IMR-90 (cell line): Measurements from ENCODE around the gene CENPP. TPM values are rescaled to one million over a fixed set of nuclear protein-coding genes. Genes with fewer than 3 reads are reported as not detected.

ENCODE experiments used
- ATAC-seq: fragments of 200-7000 bp; cut with Tn5 transposase; 2 replicates; pipeline ENCODE4 v1.9.1; 2020; ENCODE audit warnings: low read depth, mild to moderate bottlenecking, moderate library complexity
- BruUV-seq: library from RNA; stranded (reverse); fragments of 400-500 nt; replicated peaks from 2 replicates; lab custom pipeline; 2021; lab: Mats Ljungman, UMichigan
- CTCF ChIA-PET: fragments of 300-600 bp; formaldehyde crosslinking; extraction: SDS; loops from one replicate; lab custom pipeline; 2021; ENCODE audit warnings: antibody characterized with exemption; lab: Yijun Ruan, JAX
- POLR2A ChIA-PET: fragments of 300-600 bp; sonication (Branson Sonifier 250); formaldehyde crosslinking; loops from one replicate; lab custom pipeline; 2022; ENCODE audit warnings: antibody characterized with exemption; ENCODE audit not compliant: unreplicated experiment; lab: Charles Lee
- DNase-seq: peaks from one replicate; pipeline ENCODE4 v3.0.0; 2013
- H2AFZ ChIP-seq: replicated peaks from 2 replicates; pipeline ENCODE3; 2013; ENCODE audit warnings: low read length, mild to moderate bottlenecking; ENCODE audit not compliant: poor library complexity
- H2AK5ac ChIP-seq: 2 replicates; pipeline ENCODE4 v1.6.1; 2013; ENCODE audit warnings: low read depth, low read length, inconsistent platforms
- H2AK9ac ChIP-seq: replicated peaks from 2 replicates; pipeline ENCODE3; 2013; ENCODE audit warnings: mild to moderate bottlenecking, low read depth, low read length, moderate library complexity; ENCODE audit not compliant: poor library complexity
- H2BK120ac ChIP-seq: 2 replicates; pipeline ENCODE4 v1.6.1; 2013; ENCODE audit warnings: low read depth, low read length, inconsistent platforms
- H2BK15ac ChIP-seq: 3 replicates; pipeline ENCODE4 v1.6.1; 2013; ENCODE audit warnings: low read depth, low read length, inconsistent platforms
- H2BK20ac ChIP-seq: 2 replicates; pipeline ENCODE4 v1.6.1; 2013; ENCODE audit warnings: low read depth, mild to moderate bottlenecking, inconsistent platforms, low read length, moderate library complexity
- H2BK5ac ChIP-seq: 2 replicates; pipeline ENCODE4 v1.6.1; 2013; ENCODE audit warnings: mild to moderate bottlenecking, low read depth, low read length, inconsistent platforms; ENCODE audit not compliant: poor library complexity, severe bottlenecking
- H3K14ac ChIP-seq: replicated peaks from 2 replicates; pipeline ENCODE4 v1.6.1; 2013; ENCODE audit warnings: low read depth, low read length, inconsistent platforms
- H3K18ac ChIP-seq: 2 replicates; pipeline ENCODE4 v1.6.1; 2013; ENCODE audit warnings: low read depth, low read length, control low read depth
- H3K23ac ChIP-seq: 2 replicates; pipeline ENCODE4 v1.6.1; 2013; ENCODE audit warnings: low read depth, low read length, inconsistent platforms
- H3K27ac ChIP-seq: 2 replicates; pipeline ENCODE4 v1.5.1; 2013; ENCODE audit warnings: mild to moderate bottlenecking, control low read depth, low read length; ENCODE audit not compliant: insufficient read depth
- H3K27me3 ChIP-seq: 2 replicates; pipeline ENCODE4 v1.6.1; 2013; ENCODE audit warnings: low read length; ENCODE audit not compliant: control insufficient read depth, insufficient read depth
- H3K36me3 ChIP-seq: 2 replicates; pipeline ENCODE4 v1.6.1; 2013; ENCODE audit warnings: low read length, mixed read lengths; ENCODE audit not compliant: control insufficient read depth, insufficient read depth
- H3K4ac ChIP-seq: 2 replicates; pipeline ENCODE4 v1.6.1; 2013; ENCODE audit warnings: low read depth, low read length, inconsistent platforms
- H3K4me1 ChIP-seq: 2 replicates; pipeline ENCODE4 v1.6.1; 2013; ENCODE audit warnings: low read length, mixed read lengths; ENCODE audit not compliant: control insufficient read depth, insufficient read depth
- H3K4me2 ChIP-seq: 2 replicates; pipeline ENCODE4 v1.6.1; 2013; ENCODE audit warnings: low read depth, mild to moderate bottlenecking, control low read depth, low read length, moderate library complexity
- H3K4me3 ChIP-seq: 2 replicates; pipeline ENCODE4 v1.5.1; 2013; ENCODE audit warnings: low read depth, mild to moderate bottlenecking, control low read depth, low read length, moderate library complexity; ENCODE audit not compliant: insufficient read depth
- H3K56ac ChIP-seq: 2 replicates; pipeline ENCODE4 v1.6.1; 2013; ENCODE audit warnings: low read length, inconsistent platforms; ENCODE audit not compliant: insufficient read depth; ENCODE audit errors: extremely low read depth
- H3K79me1 ChIP-seq, 2 experiments: 2 replicates each; pipeline ENCODE4 v1.6.1; 2013; ENCODE audit warnings: low read length in 2 of 2, inconsistent platforms in 1 of 2, low read depth in 1 of 2
- H3K9ac ChIP-seq: 2 replicates; pipeline ENCODE4 v1.6.1; 2013; ENCODE audit warnings: low read depth, low read length, control low read depth
- H3K9me1 ChIP-seq: 2 replicates; pipeline ENCODE4 v1.6.1; 2013; ENCODE audit warnings: low read length, inconsistent platforms; ENCODE audit not compliant: insufficient read depth
- H3K9me3 ChIP-seq: 2 replicates; pipeline ENCODE4 v1.6.1; 2013; ENCODE audit warnings: low read length; ENCODE audit not compliant: control insufficient read depth, insufficient read depth
- H4K20me1 ChIP-seq: 2 replicates; pipeline ENCODE4 v1.6.1; 2013; ENCODE audit warnings: low read length, inconsistent platforms; ENCODE audit not compliant: insufficient read depth
- H4K5ac ChIP-seq: 2 replicates; pipeline ENCODE4 v1.6.1; 2013; ENCODE audit warnings: mild to moderate bottlenecking, low read depth, low read length, control low read depth
- H4K8ac ChIP-seq, 2 experiments: 2 replicates each; pipeline ENCODE4 v1.6.1; 2013; ENCODE audit warnings: low read depth in 2 of 2, low read length in 2 of 2, control low read depth in 1 of 2, inconsistent platforms in 1 of 2
- H4K91ac ChIP-seq: 2 replicates; pipeline ENCODE4 v1.6.1; 2013; ENCODE audit warnings: low read depth, low read length, inconsistent platforms; ENCODE audit not compliant: insufficient read depth
- CTCF ChIP-seq: conservative IDR thresholded peaks from 2 replicates; pipeline ENCODE4 v1.5.1; 2012; ENCODE audit warnings: mild to moderate bottlenecking, low read depth, low read length, improper control_type of control experiment
- FOS ChIP-seq: fragments of 150-350 bp; IDR thresholded peaks from 2 replicates; pipeline ENCODE4 v1.6.1; 2016; ENCODE audit warnings: low read depth, low read length
- POLR2A ChIP-seq: IDR thresholded peaks from 2 replicates; pipeline ENCODE4 v1.6.1; 2012; ENCODE audit warnings: mild to moderate bottlenecking, low read depth, low read length
- WGBS, 2 experiments: methylation state at CpG; one replicate each; pipeline versions ENCODE4 v1.1.5 to v1.1.7; 2013; ENCODE audit warnings: missing lambda C conversion rate in 2 of 2; ENCODE audit not compliant: insufficient read length in 1 of 2; ENCODE audit errors: extremely low coverage in 2 of 2; 5-methylcytosine and 5-hydroxymethylcytosine counted together
- dilution Hi-C: fragments of 300-500 bp; cut with HindIII; formaldehyde crosslinking; loops from one replicate; pipeline ENCODE4 v1.14.3; 2018; ENCODE audit warnings: low sequenced_read_pairs; ENCODE audit not compliant: unreplicated experiment
- in situ Hi-C: fragments of 300-500 bp; cut with MboI; formaldehyde crosslinking; loops from 3 replicates; pipeline ENCODE4 v1.14.3; 2019; ENCODE audit warnings: low sequenced_read_pairs, inconsistent platforms, mixed read lengths
- intact Hi-C: fragments of 100-400 bp; cut with micrococcal nuclease; formaldehyde crosslinking; loops from 2 replicates; pipeline ENCODE4 v1.10.0; 2022
- polyA plus RNA-seq, 3 experiments: library from polyadenylated mRNA; depleted of rRNA; stranded (reverse); fragments of >200 nt; gene quantifications; 2 replicates each; pipeline ENCODE4 v1.2.3, GENCODE V29; 2012; ENCODE audit warnings: low replicate concordance in 1 of 3
- total RNA-seq: library from RNA; depleted of rRNA; stranded (reverse); fragments of >200 nt; gene quantifications from 2 replicates; pipeline ENCODE4 v1.2.3, GENCODE V29; 2012

CENPP gene
- total and polyA plus RNA-seq, 2 of the 4 experiments (the other 2 are of a cell fraction), result 1.4 to 2.0 TPM

GRCh38 chr9:92663951-92664350 lies 338.2 kb downstream of the CENPP start:
- Histone ChIP-seq H4K8ac (no peak overlapping the region), H4K20me1 (peaks cover 82% of the 10 kb centered on the region), H3K27ac (no peak overlapping the region), H3K4me3 (no peak overlapping the region), H3K14ac (no peak overlapping the region), H2AK9ac (no peak overlapping the region), H4K5ac (no peak overlapping the region), H2BK5ac (no peak overlapping the region), H3K9ac (no peak overlapping the region), H3K79me1 (peaks cover 38 to 89% of the 10 kb centered on the region in 2 experiments), H3K9me1 (peaks cover 21% of the 10 kb centered on the region; the same call in 1 of the 2 replicates), H3K36me3 (peaks cover 9% of the 10 kb centered on the region), H3K18ac (no peak overlapping the region), H3K4me2 (no peak overlapping the region), H3K27me3 (no peaks in the 10 kb centered on the region), H3K4me1 (peaks cover 13% of the 10 kb centered on the region), H3K23ac (no peak overlapping the region), H2BK120ac (no peak overlapping the region), H3K9me3 (no peaks in the 10 kb centered on the region), H2AFZ (no peak overlapping the region), H3K56ac (no peak overlapping the region), H2BK20ac (no peak overlapping the region), H4K91ac (no peak overlapping the region), H2AK5ac (no peak overlapping the region), H2BK15ac (no peak overlapping the region), H3K4ac (no peak overlapping the region)
- in situ Hi-C loops (no loop called here), dilution Hi-C loops (no loop called here), intact Hi-C loops (no loop called here)
- TF ChIP-seq CTCF (no peak), POLR2A (no peak), FOS (no peak)
- DNase-seq (no peak), ATAC-seq (no peak)
- POLR2A ChIA-PET, result no interaction called here
- BruUV-seq, result no TSS peak
- WGBS, 2 experiments, result 92% methylated on average over 7 of the region's 10 CpGs; no CpG with 5 or more reads in 1 of the 2 experiments
- CTCF ChIA-PET, result no interaction called here
